HG02759 (cell line): ENCODE measurements around the gene ANTXR1.
A peak's percentile ranks its signal among the peaks of the same experiment; 100 is the strongest.

Source experiments
- ATAC-seq: cut with Tn5 transposase; IDR thresholded peaks from one replicate; pipeline ENCODE4 v1.9.1; 2021; ENCODE audit warnings: mild to moderate bottlenecking, moderate library complexity; ENCODE audit not compliant: unreplicated experiment

ANTXR1 gene

DNA sequence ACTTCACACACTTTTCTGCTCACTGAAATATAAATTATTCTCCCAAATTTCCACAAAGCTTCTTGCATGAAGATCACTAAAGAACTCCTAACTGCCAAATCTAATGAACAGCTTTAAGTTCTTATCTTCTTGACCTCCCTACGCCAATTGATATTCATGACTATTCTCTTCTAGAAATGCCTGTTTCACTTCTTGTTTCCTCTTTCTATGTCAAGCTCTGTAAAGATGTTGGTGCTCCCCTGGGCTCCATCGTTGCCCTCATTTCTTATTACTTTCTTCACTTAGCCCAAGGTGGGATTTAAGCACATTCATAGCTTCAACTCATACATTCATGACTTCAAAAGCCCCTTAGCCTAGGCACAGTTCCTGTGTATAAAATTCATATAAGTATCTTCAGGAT is 9.2 kb upstream of the ANTXR1 start:
- ATAC-seq: no peak

GRCh38 chr2:69007169-69007568 is 5.8 kb upstream of the ANTXR1 start:
- ATAC-seq: no peak

GRCh38 chr2:69007603-69008002 is 5.4 kb upstream of the ANTXR1 start:
- ATAC-seq: no peak

GRCh38 chr2:69010437-69011194 is 2.4 kb upstream of the ANTXR1 start:
- no peak for ATAC-seq

DNA sequence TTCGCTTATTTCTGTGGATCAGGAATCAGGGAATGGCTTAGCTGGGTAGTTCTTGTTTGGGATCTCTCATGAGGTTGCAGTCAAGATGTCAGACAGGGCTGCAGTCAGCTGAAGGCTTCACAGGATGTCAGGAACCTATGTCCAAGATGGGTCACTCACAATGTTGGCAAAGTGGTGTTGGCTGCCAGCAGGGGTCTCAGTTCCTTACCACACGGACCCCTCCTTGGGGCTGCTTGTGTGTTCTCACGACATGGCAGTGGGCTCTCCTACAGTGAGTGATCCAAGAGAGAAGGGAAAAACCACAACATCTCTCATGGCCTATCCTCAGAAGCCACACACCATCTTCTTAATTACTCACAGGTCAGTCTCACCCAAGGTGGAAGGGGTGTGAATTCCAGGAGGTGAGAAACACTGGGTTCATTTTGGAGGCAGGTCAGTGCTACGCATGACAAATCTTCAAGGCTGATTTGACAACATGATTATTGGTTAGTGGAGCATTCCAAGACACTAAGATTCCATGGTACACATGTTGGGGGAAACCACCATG is 1.3 kb upstream of the ANTXR1 start:
- ATAC-seq: no peak

DNA sequence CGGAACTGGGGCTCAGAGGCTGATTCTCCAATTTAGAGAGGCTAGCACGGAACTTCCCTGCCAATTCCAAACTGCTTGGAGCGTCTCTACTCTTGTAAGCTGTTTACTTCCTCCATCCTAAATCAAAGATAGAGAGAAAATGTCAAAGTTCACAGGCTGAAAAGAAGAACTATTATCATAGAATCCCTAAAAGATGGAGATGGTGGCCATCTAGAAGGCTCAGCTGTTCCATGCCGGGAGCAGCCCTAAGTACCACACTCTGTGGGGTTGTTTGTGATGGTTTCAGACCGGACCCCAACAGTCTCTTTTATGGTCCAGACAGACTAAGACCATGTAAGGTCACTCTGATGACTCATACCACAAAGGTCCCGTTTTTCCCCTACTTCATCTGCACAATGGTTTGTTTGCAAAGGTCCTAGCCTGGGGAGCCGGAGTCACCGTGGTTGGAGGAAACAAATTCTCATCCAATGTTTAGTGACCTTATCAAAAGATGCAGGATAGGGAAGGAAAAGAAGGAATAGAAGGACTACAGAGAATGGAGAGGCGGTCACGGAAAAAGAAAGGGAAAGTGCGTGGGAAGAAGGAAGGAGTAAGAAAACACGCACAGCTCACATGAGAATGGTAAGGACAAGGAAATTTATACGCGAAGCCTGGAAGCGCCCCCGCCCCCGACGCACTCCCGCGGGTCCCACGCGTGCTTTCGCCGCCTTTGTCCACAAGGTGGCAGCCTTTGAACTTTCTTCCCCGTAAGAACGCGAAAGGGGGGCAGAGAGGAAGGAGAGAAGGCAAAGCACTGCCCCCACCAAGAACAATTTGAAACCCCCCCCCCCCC is 453 bp upstream of the ANTXR1 start:
- ATAC-seq: peak; percentile 46

GRCh38 chr2:69013840-69014821 is 1.2 kb downstream of the ANTXR1 start:
- ATAC-seq: no peak

GRCh38 chr2:69017080-69017479 is 4.1 kb downstream of the ANTXR1 start:
- no peak for ATAC-seq

- no peak for ATAC-seq
Measured at GRCh38 chr2:69017835-69018234, 4.9 kb downstream of the ANTXR1 start.

DNA sequence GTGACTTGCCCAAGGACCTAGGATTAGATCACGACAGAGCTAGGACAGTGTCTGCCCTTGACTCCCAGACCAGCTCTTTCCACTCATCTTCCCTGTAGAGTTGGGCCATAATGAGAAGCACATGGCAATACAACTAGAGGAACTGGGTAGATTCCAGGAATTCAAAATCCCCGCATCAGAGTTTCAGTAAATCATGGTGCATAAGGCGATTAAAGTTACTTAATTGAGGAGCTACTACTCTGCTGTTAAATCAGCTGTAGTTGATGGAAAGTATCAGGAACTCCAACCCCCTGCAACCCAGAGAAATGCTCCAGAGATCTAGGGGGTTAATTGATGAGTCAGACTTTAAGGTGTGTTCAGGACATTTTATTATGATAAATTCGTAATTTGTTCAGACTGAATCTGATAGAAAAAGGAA is 5.7 kb downstream of the ANTXR1 start:
- ATAC-seq: no peak

DNA sequence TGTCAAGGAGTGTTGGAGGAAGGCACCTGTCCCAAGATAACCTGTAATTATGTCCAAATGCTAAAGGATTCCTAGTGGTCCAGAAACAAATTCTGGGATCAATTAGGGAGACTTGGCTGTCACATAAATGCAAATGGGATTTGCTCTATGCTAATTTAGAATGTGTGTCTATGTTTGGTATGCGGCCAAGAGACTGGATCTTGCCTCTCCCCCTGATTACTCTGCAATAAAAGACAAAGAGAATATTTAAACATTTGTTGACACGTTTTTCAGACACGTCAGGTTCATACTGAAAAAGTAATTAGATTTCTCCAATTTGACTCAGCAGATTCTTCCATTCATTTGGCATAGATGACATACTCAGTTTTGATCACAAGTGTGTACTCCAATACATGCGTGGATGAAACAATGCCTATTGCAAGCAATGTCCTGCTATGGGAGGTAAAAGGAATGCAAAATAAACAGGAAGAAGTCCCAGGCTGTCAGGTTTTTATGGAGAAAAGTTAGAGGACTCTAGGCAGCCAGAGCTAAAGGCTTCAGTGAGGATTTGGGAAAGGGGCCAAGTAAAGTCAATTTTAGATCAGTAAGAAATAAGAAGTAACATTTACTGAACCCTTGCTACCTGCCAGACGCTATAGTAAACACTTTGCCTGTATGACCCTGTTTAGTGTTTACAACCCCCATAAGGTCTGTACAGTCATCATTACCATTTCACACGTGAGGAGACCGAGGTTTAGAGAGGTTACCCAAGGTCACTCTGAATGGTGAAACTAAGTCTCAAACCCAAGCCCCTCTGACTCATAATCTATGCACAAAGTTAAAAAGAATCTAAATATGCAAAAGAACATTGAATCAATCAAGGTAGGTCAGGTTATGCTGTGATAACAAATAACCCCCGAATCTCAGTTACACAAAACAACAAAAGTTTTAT is 7.8 kb downstream of the ANTXR1 start:
- ATAC-seq: no peak

DNA sequence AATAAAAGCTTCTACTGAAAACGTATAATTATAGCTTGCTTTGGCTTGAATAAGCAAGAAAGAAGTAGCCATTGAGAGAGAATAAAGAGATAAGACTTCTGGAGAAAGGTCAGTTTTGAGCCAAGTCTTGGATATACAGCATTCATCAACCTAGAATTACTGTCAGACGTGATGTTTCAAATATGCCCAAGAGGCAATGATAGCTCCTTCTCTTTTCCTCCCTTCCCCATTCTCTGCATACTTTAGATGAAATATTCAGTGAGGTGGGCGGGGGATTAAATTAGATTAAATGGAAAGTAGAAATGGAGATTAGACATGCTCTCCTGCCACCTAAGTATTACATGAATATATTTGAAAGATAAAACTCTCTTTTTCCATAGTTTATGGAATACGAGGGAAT is 8.7 kb downstream of the ANTXR1 start:
- ATAC-seq: no peak

DNA sequence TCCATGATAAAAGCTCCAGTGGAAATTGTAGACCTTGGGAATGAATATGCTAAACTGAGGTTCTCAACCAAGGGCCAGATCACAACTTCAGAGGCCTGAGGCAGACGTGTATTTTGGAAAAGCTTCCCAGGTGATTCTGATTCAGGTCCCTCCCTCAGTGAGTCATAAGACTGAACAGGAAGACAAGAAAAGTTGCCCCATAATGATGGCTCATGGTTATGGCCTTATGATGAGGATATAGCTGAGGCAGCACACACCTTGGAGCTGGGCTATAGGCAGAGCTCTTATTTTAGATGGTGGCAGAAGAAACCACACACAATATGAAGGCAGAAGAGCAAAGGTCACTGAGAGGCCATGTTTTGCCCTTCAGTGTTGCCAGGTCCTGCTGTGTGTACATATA is 9.6 kb downstream of the ANTXR1 start:
- ATAC-seq: no peak

DNA sequence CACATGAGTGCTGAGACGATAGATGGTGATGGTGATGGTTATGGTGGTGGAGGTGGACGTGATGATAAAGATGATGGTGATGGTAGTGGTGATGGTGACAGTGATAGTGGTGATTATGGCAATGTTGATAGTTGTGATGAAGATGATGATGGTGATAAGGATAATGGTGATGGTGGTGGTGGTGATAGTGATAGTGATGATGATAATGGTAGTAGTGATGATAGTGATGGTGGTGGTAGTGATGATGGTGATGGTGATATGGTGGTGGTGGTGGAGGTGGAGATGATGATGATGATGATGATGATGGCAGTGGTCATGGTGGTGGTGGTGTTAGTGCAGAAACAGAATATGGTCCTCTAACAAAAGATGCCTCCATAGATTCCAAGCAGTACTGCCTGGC is 10.3 kb downstream of the ANTXR1 start:
- ATAC-seq: no peak

- peak; percentile 61 for ATAC-seq
Measured at GRCh38 chr2:69026026-69026425, 13.0 kb downstream of the ANTXR1 start.

DNA sequence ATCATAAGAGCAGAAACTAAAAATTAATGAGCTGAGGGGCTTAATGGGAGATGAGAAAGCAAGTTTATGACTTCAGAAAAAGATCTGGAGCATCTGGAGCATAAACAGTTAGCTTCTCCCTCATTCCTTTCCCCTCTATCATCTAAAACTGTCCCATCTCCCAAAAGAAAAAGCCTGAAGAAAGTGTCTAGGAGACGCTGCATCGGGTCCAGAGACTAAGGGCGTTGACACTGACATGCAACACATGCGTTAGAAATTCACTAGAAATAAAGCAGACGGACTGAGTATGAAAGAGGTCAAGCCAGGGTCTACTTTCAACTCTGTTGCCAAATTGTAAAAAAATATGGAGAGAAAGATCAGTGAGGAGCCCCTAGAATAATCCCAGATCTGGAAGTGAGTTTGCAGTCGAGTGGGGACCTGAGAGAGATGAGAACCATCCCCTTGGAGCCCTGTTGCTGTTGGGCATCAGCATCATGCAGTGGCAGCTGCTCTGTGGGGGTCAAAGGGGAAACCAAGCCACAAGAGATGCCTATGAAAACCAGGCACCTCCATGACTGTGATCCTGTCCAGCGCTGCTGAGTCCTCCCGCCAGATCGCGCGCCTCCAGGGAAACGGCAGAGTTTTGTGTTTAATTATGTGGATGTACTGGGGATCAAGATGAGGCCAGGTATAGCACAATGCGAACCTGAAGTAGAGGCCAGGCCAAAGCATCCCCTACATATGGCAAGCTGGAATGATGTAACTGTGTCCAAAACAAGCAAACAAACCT is 13.9 kb downstream of the ANTXR1 start:
- no peak for ATAC-seq

DNA sequence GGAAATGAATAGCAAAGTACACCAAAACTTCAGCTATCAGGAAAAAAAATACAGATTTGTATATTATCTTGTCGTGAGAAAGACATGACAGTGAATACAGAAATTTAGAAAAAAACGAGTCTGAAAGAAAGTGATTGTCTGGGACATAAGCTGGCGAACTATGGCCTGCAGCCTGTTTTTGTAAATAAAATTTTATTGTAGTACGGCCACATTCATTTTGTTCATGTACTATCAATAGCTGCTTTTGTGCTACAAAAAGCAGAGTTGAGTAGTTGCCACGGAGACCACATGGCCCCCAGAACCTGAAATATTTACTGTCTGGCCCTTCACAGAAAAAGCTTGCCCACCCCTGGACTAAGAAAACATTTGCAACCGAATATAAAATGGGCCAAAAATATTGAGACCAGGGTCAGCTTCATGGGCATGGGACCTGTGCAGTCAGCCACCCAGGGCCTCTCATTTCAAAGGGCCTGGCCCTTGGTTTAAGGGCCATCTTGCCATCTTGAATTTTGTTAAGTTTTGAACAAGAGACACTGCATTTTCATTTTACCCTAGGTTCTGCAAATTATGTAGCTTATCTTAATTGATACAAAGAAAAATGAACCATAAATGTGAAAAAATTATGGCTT is 17.9 kb downstream of the ANTXR1 start:
- no peak for ATAC-seq

- no peak for ATAC-seq
Measured at GRCh38 chr2:69031466-69031865, 18.5 kb downstream of the ANTXR1 start.

GRCh38 chr2:69032336-69032735 is 19.4 kb downstream of the ANTXR1 start:
- ATAC-seq: no peak
